Muscle of leg (tissue), 11 donors: Measurements from ENCODE around the gene LPIN1. TPM values are rescaled to one million over a fixed set of nuclear protein-coding genes. Genes with fewer than 3 reads are reported as not detected.

Source experiments
- DNase-seq: peaks from one replicate; pipeline ENCODE4 v3.0.0; 2013
- H3K27ac ChIP-seq: one replicate; pipeline ENCODE4 v1.5.1; 2013; ENCODE audit warnings: mild to moderate bottlenecking, low read length, control low read depth
- H3K27me3 ChIP-seq: one replicate; pipeline ENCODE4 v1.6.1; 2013; ENCODE audit warnings: low read length; ENCODE audit not compliant: control insufficient read depth, insufficient read depth
- H3K36me3 ChIP-seq: one replicate; pipeline ENCODE4 v1.6.1; 2013; ENCODE audit warnings: low read length; ENCODE audit not compliant: control insufficient read depth, insufficient read depth
- H3K4me1 ChIP-seq: one replicate; pipeline ENCODE4 v1.6.1; 2013; ENCODE audit warnings: low read length; ENCODE audit not compliant: control insufficient read depth, insufficient read depth
- H3K4me3 ChIP-seq: one replicate; pipeline ENCODE4 v1.5.1; 2013; ENCODE audit warnings: low read length, control low read depth
- H3K9me3 ChIP-seq: replicated peaks from 2 replicates; pipeline ENCODE4 v1.6.1; 2013; ENCODE audit warnings: low read depth, low read length; ENCODE audit not compliant: control insufficient read depth
- WGBS: methylation state at CpG from one replicate; pipeline ENCODE4 v1.1.5; 2013; ENCODE audit warnings: missing lambda C conversion rate; ENCODE audit not compliant: insufficient coverage; 5-methylcytosine and 5-hydroxymethylcytosine counted together
- polyA plus RNA-seq, 8 donors: library from polyadenylated mRNA; unstranded; fragments of 120-200 nt; gene quantifications; one replicate each; pipeline versions ENCODE4 v1.2.1 to v1.2.3, GENCODE V29; 2013; ENCODE audit warnings: inconsistent platforms in 1 of 8, low replicate concordance in 1 of 8; ENCODE audit not compliant: insufficient read length in 8 of 8, insufficient read depth in 1 of 8
- total RNA-seq: library from RNA; stranded (reverse); fragments of 120-200 nt; gene quantifications from one replicate; pipeline ENCODE4 v1.2.4, GENCODE V29; 2013

Gene LPIN1
- total and polyA plus RNA-seq, 9 donors: 12.9 to 20.2 (median 16.0) TPM

DNA sequence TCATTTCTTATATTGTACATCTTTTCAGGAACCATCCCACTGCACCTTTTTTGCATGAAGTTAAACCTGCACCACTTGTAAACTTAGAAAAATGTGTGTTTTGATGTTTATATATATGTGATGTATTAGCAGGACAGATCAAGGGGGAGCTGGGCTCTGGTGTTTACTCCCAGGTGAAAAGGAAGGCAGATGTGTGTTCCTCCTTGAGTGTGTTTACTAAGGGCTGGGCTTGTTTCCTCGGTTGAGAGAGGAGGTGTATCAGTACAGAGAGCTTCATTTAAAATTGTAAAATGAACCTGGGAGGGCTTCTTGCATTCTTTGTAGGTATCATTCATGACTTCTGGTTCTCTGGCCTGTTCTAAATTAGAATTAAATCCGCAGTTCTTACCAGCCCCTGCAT, 14.8 kb downstream of the LPIN1 start:
- 86% methylated on average over 1 of the region's 2 CpGs for WGBS

DNA sequence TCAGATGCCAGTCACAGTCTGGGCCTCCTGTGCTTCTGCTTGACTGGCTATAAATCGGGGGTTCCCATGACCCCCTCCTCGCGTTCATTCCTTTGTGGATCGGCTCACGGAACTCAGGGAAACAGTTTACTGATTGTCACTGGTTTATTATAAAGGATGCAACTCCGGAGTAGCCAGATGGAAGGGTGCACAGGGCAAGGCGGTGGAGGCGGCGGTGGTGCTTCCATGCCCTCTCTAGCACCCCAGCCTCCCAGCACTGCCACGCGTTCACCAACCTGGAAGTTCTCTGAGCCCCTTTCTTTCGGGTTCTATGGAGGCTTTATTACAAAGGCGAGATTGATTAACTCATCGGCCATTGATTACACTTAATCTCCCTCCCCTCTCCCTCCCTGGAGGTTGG, 15.6 kb downstream of the LPIN1 start:
- no peak for DNase-seq
- peaks cover 16% of the 10 kb centered on the region for H3K36me3 ChIP-seq
- H3K27ac ChIP-seq: no peak overlapping the region
- H3K4me1 ChIP-seq: no peaks in the 10 kb centered on the region
- H3K27me3 ChIP-seq: no peaks in the 10 kb centered on the region
- WGBS: 76% methylated on average over 4 of the region's 14 CpGs
- H3K4me3 ChIP-seq: no peak overlapping the region
- H3K9me3 ChIP-seq: peaks cover 3% of the 10 kb centered on the region

More for the DNA sequence above, 14.8 kb downstream of the LPIN1 start:
- no peak for DNase-seq
- Histone ChIP-seq H3K36me3 (peaks cover 8% of the 10 kb centered on the region), H3K4me3 (no peak overlapping the region), H3K9me3 (peaks cover 3% of the 10 kb centered on the region), H3K4me1 (no peaks in the 10 kb centered on the region), H3K27ac (no peak overlapping the region), H3K27me3 (no peaks in the 10 kb centered on the region)

DNA sequence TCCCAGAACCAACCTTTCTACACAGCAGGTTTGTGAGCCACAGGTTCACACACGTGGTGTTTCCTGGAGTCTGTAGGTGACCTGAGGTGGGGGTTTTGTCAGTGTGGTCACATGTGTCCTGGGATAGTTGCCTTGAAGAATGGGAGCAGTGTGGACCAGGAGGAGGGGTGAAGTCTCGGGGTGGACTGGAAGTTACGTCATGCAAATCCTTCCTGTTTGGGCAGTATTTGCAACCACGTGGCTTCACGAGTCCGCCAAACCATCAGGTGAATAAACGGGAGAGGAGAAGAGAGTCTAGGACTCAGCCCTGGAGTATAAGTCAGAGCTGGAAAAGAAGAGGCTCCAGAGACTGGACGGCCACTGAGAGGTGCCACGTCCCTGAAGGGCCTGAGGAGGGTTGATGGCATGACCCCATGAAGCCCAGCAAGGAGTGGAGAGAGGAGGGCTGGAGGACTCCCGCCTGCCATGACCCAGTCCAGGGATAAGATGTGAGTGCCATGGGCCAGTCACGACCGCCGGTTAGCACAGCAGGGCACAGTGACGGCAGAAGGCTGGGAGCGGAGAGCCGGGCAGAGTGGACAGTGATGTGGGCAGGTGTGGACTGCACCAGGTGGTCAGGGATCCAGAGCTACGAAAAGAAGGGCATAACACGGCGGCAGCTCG, 16.5 kb downstream of the LPIN1 start:
- Histone ChIP-seq H3K9me3 (peaks cover 3% of the 10 kb centered on the region), H3K4me3 (no peak overlapping the region), H3K4me1 (no peaks in the 10 kb centered on the region), H3K27me3 (no peaks in the 10 kb centered on the region), H3K36me3 (peaks cover 25% of the 10 kb centered on the region), H3K27ac (no peak overlapping the region)
- DNase-seq: no peak
- 89% methylated on average over 19 of the region's 20 CpGs for WGBS

DNA sequence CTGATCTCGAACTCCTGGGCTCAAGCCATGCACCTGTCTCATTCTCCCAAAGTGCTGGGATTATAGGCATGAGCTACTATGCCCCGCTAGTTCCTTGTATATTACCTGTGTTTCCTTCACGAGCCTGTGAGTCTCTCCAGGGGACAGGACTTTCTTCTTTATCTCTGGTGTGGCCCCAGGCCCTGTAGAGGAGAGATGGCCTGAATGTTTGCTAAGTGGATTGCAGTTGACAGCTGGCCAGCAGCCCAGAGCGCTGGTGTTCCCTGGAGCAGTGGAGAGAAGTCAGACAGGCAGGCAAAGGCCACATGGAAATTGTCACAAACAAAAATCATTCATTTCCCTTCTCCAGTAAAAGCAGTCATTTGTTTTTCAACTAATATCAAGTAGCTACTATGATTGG, 17.9 kb downstream of the LPIN1 start:
- H3K9me3 ChIP-seq: no peaks in the 10 kb centered on the region
- H3K4me1 ChIP-seq: no peaks in the 10 kb centered on the region
- 89% methylated on average over 3 of the region's 4 CpGs for WGBS
- no peak for DNase-seq
- H3K36me3 ChIP-seq: peaks cover 25% of the 10 kb centered on the region
- no peak overlapping the region for H3K4me3 ChIP-seq
- H3K27ac ChIP-seq: no peak overlapping the region
- no peaks in the 10 kb centered on the region for H3K27me3 ChIP-seq

DNA sequence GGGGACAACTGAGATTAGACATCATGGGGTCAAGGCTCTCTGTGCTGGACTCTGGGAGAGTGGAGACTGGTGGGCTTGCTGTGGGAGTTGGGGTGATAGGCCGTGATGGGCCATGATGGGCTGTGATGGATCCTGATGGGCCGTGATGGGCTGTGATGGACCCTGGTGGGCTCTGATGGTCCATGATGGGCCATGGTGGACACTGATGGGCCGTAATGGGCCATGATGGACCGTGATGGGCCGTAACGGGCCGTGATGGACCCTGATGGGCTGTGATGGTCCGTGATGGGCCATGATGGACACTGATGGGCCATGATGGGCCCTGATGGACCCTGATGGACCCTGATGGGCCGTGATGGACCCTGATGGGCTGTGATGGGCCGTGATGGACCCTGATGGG, 18.5 kb downstream of the LPIN1 start:
- Histone ChIP-seq H3K4me1 (no peaks in the 10 kb centered on the region), H3K36me3 (peaks cover 29% of the 10 kb centered on the region), H3K4me3 (no peak overlapping the region), H3K9me3 (no peaks in the 10 kb centered on the region), H3K27me3 (no peaks in the 10 kb centered on the region), H3K27ac (no peak overlapping the region)
- 95% methylated on average over 10 of the region's 10 CpGs for WGBS
- no peak for DNase-seq

DNA sequence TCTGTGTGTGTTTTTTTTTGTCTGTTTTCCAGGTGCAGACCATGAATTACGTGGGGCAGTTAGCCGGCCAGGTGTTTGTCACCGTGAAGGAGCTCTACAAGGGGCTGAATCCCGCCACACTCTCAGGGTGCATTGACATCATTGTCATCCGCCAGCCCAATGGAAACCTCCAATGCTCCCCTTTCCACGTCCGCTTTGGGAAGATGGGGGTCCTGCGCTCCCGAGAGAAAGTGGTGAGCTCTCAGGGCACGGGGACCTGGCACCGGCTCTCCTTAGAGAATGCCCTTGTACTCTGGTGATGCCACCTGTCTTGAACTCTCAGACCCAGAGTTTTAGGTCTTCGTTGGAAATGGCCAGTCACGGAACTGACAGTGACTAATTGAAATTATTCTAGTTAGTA, 19.1 kb downstream of the LPIN1 start:
- Histone ChIP-seq H3K9me3 (no peaks in the 10 kb centered on the region), H3K36me3 (peaks cover 33% of the 10 kb centered on the region), H3K4me1 (no peaks in the 10 kb centered on the region), H3K27ac (no peak overlapping the region), H3K4me3 (no peak overlapping the region), H3K27me3 (no peaks in the 10 kb centered on the region)
- 88% methylated on average over 11 of the region's 13 CpGs for WGBS
- DNase-seq: no peak

DNA sequence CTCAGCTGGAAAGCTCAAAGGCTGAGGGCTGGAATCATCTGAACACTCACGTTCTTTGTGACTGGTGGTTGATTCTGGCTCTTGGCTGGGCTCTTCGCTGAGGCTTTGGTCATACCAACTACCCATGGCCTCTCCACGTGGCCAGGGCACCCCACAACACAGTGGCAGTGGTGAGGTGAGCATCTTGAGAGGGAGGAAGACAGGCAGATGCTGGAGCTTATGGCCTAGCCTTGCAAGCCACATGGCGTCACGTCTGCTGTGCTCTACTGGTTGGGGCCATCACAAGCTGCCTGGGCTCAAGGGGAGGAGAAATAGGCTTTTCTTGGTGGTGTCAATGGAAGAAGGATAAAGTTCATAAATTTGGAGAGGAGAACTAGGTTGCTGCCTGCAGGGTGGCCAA, 19.6 kb downstream of the LPIN1 start:
- no peak for DNase-seq
- Histone ChIP-seq H3K4me1 (no peaks in the 10 kb centered on the region), H3K4me3 (no peak overlapping the region), H3K27ac (no peak overlapping the region), H3K36me3 (peaks cover 33% of the 10 kb centered on the region), H3K27me3 (no peaks in the 10 kb centered on the region), H3K9me3 (no peaks in the 10 kb centered on the region)
- 85% methylated on average over 2 of the region's 5 CpGs for WGBS

DNA sequence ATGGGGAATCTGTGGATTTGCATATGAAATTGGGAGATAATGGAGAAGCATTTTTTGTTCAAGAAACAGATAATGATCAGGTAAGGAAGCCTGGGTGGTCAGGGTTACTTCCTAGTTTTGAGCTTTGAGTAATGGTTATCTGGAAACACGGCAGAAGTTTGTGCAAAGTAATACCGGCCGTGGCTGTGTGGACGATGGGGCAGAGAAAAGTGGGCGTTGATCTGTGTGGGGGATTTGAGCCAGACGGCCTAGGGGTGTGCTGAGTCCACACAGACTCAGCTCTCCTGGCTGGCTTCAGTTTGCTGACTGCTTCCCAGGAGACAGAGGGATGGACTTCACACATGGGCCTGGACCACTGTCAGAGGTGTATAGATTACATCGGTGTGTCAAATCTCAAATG, 21.3 kb downstream of the LPIN1 start:
- Histone ChIP-seq H3K27me3 (no peaks in the 10 kb centered on the region), H3K9me3 (no peaks in the 10 kb centered on the region), H3K4me3 (no peak overlapping the region), H3K36me3 (peaks cover 47% of the 10 kb centered on the region), H3K4me1 (no peaks in the 10 kb centered on the region), H3K27ac (no peak overlapping the region)
- WGBS: 70% methylated on average over 4 of the region's 7 CpGs
- no peak for DNase-seq

DNA sequence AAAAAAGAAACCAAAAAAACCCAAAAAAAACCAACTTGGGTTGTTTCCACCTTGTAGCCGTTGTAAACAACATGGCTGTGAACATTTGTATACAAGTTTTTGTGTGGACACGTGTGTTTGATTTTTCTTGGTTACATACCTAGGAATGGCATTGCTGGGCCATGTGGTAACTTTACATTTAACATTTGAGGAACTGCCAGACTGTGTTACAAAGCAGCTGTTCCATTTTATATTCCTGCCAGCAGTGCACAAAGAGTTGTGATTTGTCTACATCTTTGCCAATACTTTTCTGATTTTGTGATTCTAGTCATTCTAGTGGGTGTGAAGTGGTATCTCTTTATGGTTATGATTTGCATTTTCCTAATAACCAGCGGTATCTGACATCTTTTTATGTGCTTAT, 22.5 kb downstream of the LPIN1 start:
- Histone ChIP-seq H3K36me3 (peaks cover 52% of the 10 kb centered on the region), H3K27ac (no peak overlapping the region), H3K27me3 (no peaks in the 10 kb centered on the region), H3K9me3 (no peaks in the 10 kb centered on the region), H3K4me3 (no peak overlapping the region), H3K4me1 (no peaks in the 10 kb centered on the region)
- no CpG with 5 or more reads among the region's 3 CpGs for WGBS
- DNase-seq: no peak

DNA sequence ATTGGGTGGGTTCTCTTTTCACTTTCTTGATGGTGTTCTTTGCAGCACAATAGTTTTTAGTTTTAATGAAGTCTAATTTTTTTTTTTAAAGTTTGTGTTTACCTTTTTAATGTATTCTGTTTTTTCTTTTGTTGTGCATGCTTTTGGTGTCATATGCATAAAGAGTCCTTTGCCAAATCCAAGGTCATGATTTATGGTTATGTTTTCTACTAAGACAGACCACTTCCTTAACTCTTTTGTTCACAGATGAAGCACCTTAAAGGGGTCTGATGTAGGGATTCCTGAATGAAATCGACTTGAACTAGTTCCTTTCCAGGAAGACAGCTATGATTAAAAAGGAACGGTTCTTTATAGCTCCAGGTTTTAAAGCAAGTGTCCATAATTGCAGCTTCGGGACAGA, 23.1 kb downstream of the LPIN1 start:
- H3K27me3 ChIP-seq: no peaks in the 10 kb centered on the region
- DNase-seq: no peak
- no peaks in the 10 kb centered on the region for H3K9me3 ChIP-seq
- H3K4me1 ChIP-seq: no peaks in the 10 kb centered on the region
- peaks cover 58% of the 10 kb centered on the region for H3K36me3 ChIP-seq
- no peak overlapping the region for H3K27ac ChIP-seq
- WGBS: 43% methylated on average over 3 of the region's 3 CpGs
- no peak overlapping the region for H3K4me3 ChIP-seq
